H1 (cell line): ENCODE data around the gene MACF1.

Experiments
- CREB1 ChIP-seq: IDR thresholded peaks from 2 replicates; pipeline ENCODE4 v1.6.1; 2012; ENCODE audit warnings: inconsistent platforms
- CTBP2 ChIP-seq: IDR thresholded peaks from 2 replicates; pipeline ENCODE4 v1.7.0; 2011; ENCODE audit warnings: borderline replicate concordance, mild to moderate bottlenecking, moderate library complexity, mixed read lengths, low read length; ENCODE audit not compliant: insufficient read depth, insufficient read length
- CTCF ChIP-seq, 3 experiments: IDR thresholded peaks; 1 replicate in 2 of 3; 2 replicates in 1 of 3; pipeline versions ENCODE4 v1.5.1 to v1.6.1; 2011; ENCODE audit warnings: low read length in 3 of 3, mild to moderate bottlenecking in 3 of 3, inconsistent platforms in 2 of 3, low read depth in 1 of 3, moderate library complexity in 1 of 3; ENCODE audit not compliant: insufficient read depth in 1 of 3; ENCODE audit errors: control extremely low read depth in 1 of 3
- EP300 ChIP-seq, 2 experiments: IDR thresholded peaks; 1 replicate in 1 of 2; 2 replicates in 1 of 2; pipeline ENCODE4 v1.6.1; 2011 to 2012; ENCODE audit warnings: low read depth in 2 of 2, low read length in 2 of 2, mild to moderate bottlenecking in 2 of 2, borderline replicate concordance in 1 of 2, inconsistent platforms in 1 of 2, moderate library complexity in 1 of 2
- EZH2 ChIP-seq: fragments of 200-600 bp; sonication (generic); IDR thresholded peaks from 2 replicates; pipeline ENCODE4 v1.7.1; 2012; ENCODE audit warnings: low read depth, mild to moderate bottlenecking, moderate library complexity, low read length, inconsistent platforms; ENCODE audit not compliant: severe bottlenecking
- GABPA ChIP-seq: IDR thresholded peaks from 2 replicates; pipeline ENCODE4 v1.6.1; 2011; ENCODE audit warnings: mild to moderate bottlenecking, low read length, moderate library complexity, borderline replicate concordance; ENCODE audit not compliant: insufficient read depth
- JUND ChIP-seq: IDR thresholded peaks from 2 replicates; pipeline ENCODE4 v1.6.1; 2011; ENCODE audit warnings: mild to moderate bottlenecking, improper control_type of control experiment, low read length
- MAFK ChIP-seq: IDR thresholded peaks from 2 replicates; pipeline ENCODE4 v1.6.1; 2012; ENCODE audit warnings: low read depth, mild to moderate bottlenecking, improper control_type of control experiment, low read length
- POLR2AphosphoS5 ChIP-seq: IDR thresholded peaks from 2 replicates; pipeline ENCODE4 v1.6.1; 2011; ENCODE audit warnings: low read depth, low read length
- SP1 ChIP-seq: IDR thresholded peaks from 2 replicates; pipeline ENCODE4 v1.6.1; 2011; ENCODE audit warnings: low read depth, low read length
- TAF7 ChIP-seq: optimal IDR thresholded peaks from 2 replicates; pipeline ENCODE3; 2011; ENCODE audit warnings: low read depth, mild to moderate bottlenecking, inconsistent platforms, low read length, moderate library complexity, borderline replicate concordance
- USF2 ChIP-seq: IDR thresholded peaks from 2 replicates; pipeline ENCODE4 v1.6.1; 2011; ENCODE audit warnings: low read length, improper control_type of control experiment

- TF ChIP-seq JUND (no peak), CTCF (IDR thresholded peaks at IDR 0.05; ENCODE audit: control extremely low read depth in 1 of 3, insufficient read depth in 1 of 3, low read depth in 1 of 3, low read length in 3 of 3) (no peak), POLR2AphosphoS5 (no peak), MAFK (no peak), EZH2 (no peak), GABPA (no peak), CREB1 (no peak), CTBP2 (no peak), EP300 (IDR thresholded peaks at IDR 0.05; ENCODE audit: borderline replicate concordance in 1 of 2, low read depth in 2 of 2, low read length in 2 of 2) (no peak), TAF7 (no peak), USF2 (no peak), SP1 (no peak)
Observed at GRCh38 chr1:39528082-39528481, 323.6 kb downstream of the MACF1 start.
